Upper lobe of left lung (tissue), 4 donors: ENCODE measurements around the gene MUC21.

Experiments
- CTCF ChIP-seq, 6 experiments: fragments of 450-650 bp in 4 of 6; fragments of 200-600 bp in 2 of 6; sonication (generic) in 2 of 6; IDR thresholded peaks; one replicate each; pipeline ENCODE4 v1.5.1; 2016 to 2019; ENCODE audit warnings: antibody characterized with exemption in 6 of 6
- POLR2A ChIP-seq, 4 donors: fragments of 450-650 bp; IDR thresholded peaks; one replicate each; pipeline ENCODE4 v1.5.1; 2016 to 2017; ENCODE audit warnings: antibody characterized with exemption in 4 of 4, mild to moderate bottlenecking in 2 of 4

- no peak for TF ChIP-seq POLR2A (IDR thresholded peaks at IDR 0.05)
- no peak for TF ChIP-seq CTCF (IDR thresholded peaks at IDR 0.05)
Observed at GRCh38 chr6:30966154-30966553, 17.4 kb upstream of the MUC21 start.
